T-helper 1 cell treated with Interleukin-12 subunit alpha and Interleukin-12 subunit beta and Interleukin-4 antibody, amounts not matched to agents 30 μg/mL and 1 μg/mL, for 36 hours (primary cell): Measurements from ENCODE around the gene DBET.
"Not testable (repeated sequence)": the region's sequence is repeated elsewhere in the genome, so short reads cannot be mapped to it uniquely, and the experiment has no call there.

ENCODE experiments used
- H3K27ac Mint-ChIP-seq: one replicate; pipeline ENCODE4 v1.8.0; 2021; ENCODE audit warnings: mild to moderate bottlenecking, mixed read lengths
- H3K27me3 Mint-ChIP-seq: one replicate; pipeline ENCODE4 v1.8.0; 2021; ENCODE audit warnings: low read depth, mixed read lengths
- H3K36me3 Mint-ChIP-seq: one replicate; pipeline ENCODE4 v1.8.0; 2021; ENCODE audit warnings: low read depth, mixed read lengths
- H3K4me1 Mint-ChIP-seq: one replicate; pipeline ENCODE4 v1.8.0; 2021; ENCODE audit warnings: low read depth, mixed read lengths
- H3K4me3 Mint-ChIP-seq: one replicate; pipeline ENCODE4 v1.8.0; 2021; ENCODE audit warnings: mild to moderate bottlenecking, moderate library complexity, mixed read lengths
- H3K9me3 Mint-ChIP-seq: one replicate; pipeline ENCODE4 v1.8.0; 2021; ENCODE audit warnings: mixed read lengths

DBET gene

DNA sequence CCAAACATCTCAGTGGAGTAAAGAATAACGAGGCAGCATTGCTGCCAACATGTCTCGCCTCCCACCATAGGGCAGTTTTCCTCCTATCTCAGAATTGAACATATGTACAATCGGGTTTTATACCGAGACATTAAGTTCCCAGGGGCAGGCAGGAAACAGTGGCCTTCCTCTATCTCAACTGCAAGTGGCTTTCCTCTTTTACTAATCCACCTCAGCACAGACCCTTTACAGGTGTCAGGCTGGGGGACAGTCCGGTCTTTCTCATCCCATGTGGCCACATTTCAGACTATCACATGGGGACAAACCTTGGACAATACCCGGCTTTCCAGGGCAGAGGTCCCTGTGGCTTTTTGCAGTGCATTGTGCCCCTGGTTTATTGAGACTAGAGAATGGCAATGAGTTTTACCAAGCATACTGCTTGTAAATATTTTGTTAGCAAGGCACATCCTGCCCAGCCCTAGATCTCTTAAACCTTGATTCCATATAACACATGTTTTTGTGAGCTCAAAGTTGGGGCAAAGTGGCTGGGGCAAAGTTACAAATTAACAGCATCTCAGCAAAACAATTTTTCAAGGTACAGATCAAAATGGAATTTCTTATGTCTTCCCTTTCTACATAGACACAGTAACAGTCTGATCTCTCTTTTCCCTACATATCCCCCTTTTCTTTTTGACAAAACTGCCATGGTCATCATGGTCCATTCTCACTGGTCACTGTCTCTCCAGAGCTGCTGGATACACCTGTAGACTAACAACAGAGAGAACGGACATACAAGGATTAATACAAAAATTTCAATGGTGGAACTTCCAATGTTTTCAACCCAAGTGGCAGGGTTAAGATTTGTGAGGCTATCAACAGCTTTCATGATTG lies 42.5 kb downstream of the DBET start:
- H3K4me1 Mint-ChIP-seq, H3K27me3 Mint-ChIP-seq, H3K27ac Mint-ChIP-seq, H3K9me3 Mint-ChIP-seq, H3K4me3 Mint-ChIP-seq, H3K36me3 Mint-ChIP-seq: not testable (repeated sequence)

- H3K4me1 Mint-ChIP-seq, H3K4me3 Mint-ChIP-seq: not testable (repeated sequence)
These were observed 43.6 kb downstream of the DBET start for GRCh38 chr4:190107766-190108485.

DNA sequence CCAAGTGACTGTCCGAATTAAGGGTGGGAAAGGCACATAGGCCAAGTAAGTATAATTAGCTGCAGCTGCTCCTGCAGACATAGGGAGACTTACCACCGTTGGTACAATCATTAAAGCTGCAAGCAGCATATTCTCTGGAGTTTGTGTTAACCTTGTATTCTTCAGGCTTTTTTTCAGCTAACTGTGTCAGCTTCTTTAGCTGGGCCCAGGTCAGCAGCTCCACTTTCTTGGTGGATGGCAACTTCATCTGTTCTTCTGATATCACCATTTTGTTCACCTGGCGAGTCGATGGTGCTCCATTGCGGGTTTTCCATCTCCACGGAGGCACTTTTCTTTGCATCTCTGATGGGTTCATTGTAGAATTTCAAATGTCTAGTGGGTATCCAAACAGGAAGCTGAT lies 44.5 kb downstream of the DBET start:
- not testable (repeated sequence) for H3K36me3 Mint-ChIP-seq

More at GRCh38 chr4:190107766-190108485, 43.6 kb downstream of the DBET start:
- not testable (repeated sequence) for H3K27me3 Mint-ChIP-seq, H3K36me3 Mint-ChIP-seq, H3K27ac Mint-ChIP-seq, H3K9me3 Mint-ChIP-seq

GRCh38 chr4:190109390-190110011 lies 45.2 kb downstream of the DBET start:
- H3K27me3 Mint-ChIP-seq, H3K9me3 Mint-ChIP-seq, H3K27ac Mint-ChIP-seq, H3K36me3 Mint-ChIP-seq, H3K4me1 Mint-ChIP-seq, H3K4me3 Mint-ChIP-seq: not testable (repeated sequence)

More for the DNA sequence above, 44.5 kb downstream of the DBET start:
- not testable (repeated sequence) for H3K9me3 Mint-ChIP-seq, H3K4me1 Mint-ChIP-seq, H3K4me3 Mint-ChIP-seq, H3K27me3 Mint-ChIP-seq, H3K27ac Mint-ChIP-seq

- not testable (repeated sequence) for H3K36me3 Mint-ChIP-seq, H3K27me3 Mint-ChIP-seq, H3K27ac Mint-ChIP-seq, H3K9me3 Mint-ChIP-seq, H3K4me3 Mint-ChIP-seq, H3K4me1 Mint-ChIP-seq
These were observed 45.7 kb downstream of the DBET start for GRCh38 chr4:190110033-190110432.

GRCh38 chr4:190110570-190111295 lies 46.4 kb downstream of the DBET start:
- not testable (repeated sequence) for H3K9me3 Mint-ChIP-seq, H3K27me3 Mint-ChIP-seq, H3K4me3 Mint-ChIP-seq, H3K36me3 Mint-ChIP-seq, H3K4me1 Mint-ChIP-seq, H3K27ac Mint-ChIP-seq

- H3K9me3 Mint-ChIP-seq, H3K27me3 Mint-ChIP-seq, H3K27ac Mint-ChIP-seq, H3K4me3 Mint-ChIP-seq, H3K4me1 Mint-ChIP-seq, H3K36me3 Mint-ChIP-seq: not testable (repeated sequence)
These were observed 48.6 kb downstream of the DBET start for GRCh38 chr4:190112879-190113278.

GRCh38 chr4:190114991-190115390 lies 50.7 kb downstream of the DBET start:
- H3K4me3 Mint-ChIP-seq, H3K36me3 Mint-ChIP-seq, H3K27me3 Mint-ChIP-seq, H3K27ac Mint-ChIP-seq, H3K4me1 Mint-ChIP-seq, H3K9me3 Mint-ChIP-seq: not testable (repeated sequence)
